CD14-positive monocyte (primary cell): Measurements from ENCODE around the gene SLC35F1. TPM values are rescaled to one million over a fixed set of nuclear protein-coding genes. Genes with fewer than 3 reads are reported as not detected.

Experiments used
- DNase-seq, 3 donors: peaks; one replicate each; pipeline ENCODE4 v3.0.0-alpha.2; 2011 to 2022
- H2AFZ ChIP-seq: 2 replicates; pipeline ENCODE4 v1.6.0; 2012; ENCODE audit warnings: mild to moderate bottlenecking, low read depth, low read length, inconsistent platforms; ENCODE audit not compliant: insufficient read depth, poor library complexity, severe bottlenecking
- H3K27ac ChIP-seq, 2 donors: 1 replicate in 1 of 2; 2 replicates in 1 of 2; pipeline ENCODE4 v1.5.1; 2012 to 2013; ENCODE audit warnings: low read length in 2 of 2, control low read depth in 1 of 2, inconsistent platforms in 1 of 2, low read depth in 1 of 2, mild to moderate bottlenecking in 1 of 2
- H3K27me3 ChIP-seq, 2 donors: one replicate each; pipeline versions ENCODE4 v1.6.0 to v1.6.1; 2011 to 2013; ENCODE audit warnings: low read length in 2 of 2; ENCODE audit not compliant: control insufficient read depth in 2 of 2, insufficient read depth in 2 of 2
- H3K36me3 ChIP-seq, 2 donors: replicated peaks in 1 of 2; 1 replicate in 1 of 2; 2 replicates in 1 of 2; pipeline versions ENCODE4 v1.5.1 to v1.6.1; 2012 to 2013; ENCODE audit warnings: low read length in 2 of 2, control low read depth in 1 of 2, inconsistent platforms in 1 of 2, mild to moderate bottlenecking in 1 of 2; ENCODE audit not compliant: insufficient read depth in 2 of 2, control insufficient read depth in 1 of 2
- H3K4me1 ChIP-seq, 2 donors: 1 replicate in 1 of 2; 2 replicates in 1 of 2; pipeline versions ENCODE4 v1.5.1 to v1.6.1; 2012 to 2013; ENCODE audit warnings: low read length in 2 of 2, control low read depth in 1 of 2, inconsistent platforms in 1 of 2, mild to moderate bottlenecking in 1 of 2, moderate library complexity in 1 of 2; ENCODE audit not compliant: insufficient read depth in 2 of 2, control insufficient read depth in 1 of 2
- H3K4me2 ChIP-seq: replicated peaks from 2 replicates; pipeline ENCODE3; 2012; ENCODE audit warnings: low read length, moderate library complexity, mild to moderate bottlenecking; ENCODE audit not compliant: poor library complexity, severe bottlenecking; ENCODE audit errors: extremely low read depth
- H3K4me3 ChIP-seq, 3 experiments: fragments of 200-600 bp in 1 of 3; sonication (generic) in 1 of 3; replicated peaks in 1 of 3; 1 replicate in 2 of 3; 2 replicates in 1 of 3; pipeline ENCODE4 v1.5.1; 2011 to 2013; ENCODE audit warnings: low read length in 3 of 3, mild to moderate bottlenecking in 3 of 3, control low read depth in 2 of 3, low read depth in 2 of 3, inconsistent platforms in 1 of 3, moderate library complexity in 1 of 3
- H3K79me2 ChIP-seq: 2 replicates; pipeline ENCODE4 v1.6.0; 2012; ENCODE audit warnings: mild to moderate bottlenecking, control low read depth, inconsistent platforms, low read length, moderate library complexity; ENCODE audit not compliant: insufficient read depth
- H3K9ac ChIP-seq: 2 replicates; pipeline ENCODE4 v1.6.0; 2017; ENCODE audit warnings: low read length, mild to moderate bottlenecking; ENCODE audit not compliant: insufficient read depth, poor library complexity, severe bottlenecking
- H3K9me3 ChIP-seq, 2 donors: replicated peaks in 1 of 2; 1 replicate in 1 of 2; 2 replicates in 1 of 2; pipeline versions ENCODE4 v1.5.1 to v1.6.1; 2012 to 2013; ENCODE audit warnings: low read length in 2 of 2, control low read depth in 1 of 2; ENCODE audit not compliant: control insufficient read depth in 1 of 2, insufficient read depth in 1 of 2
- H4K20me1 ChIP-seq: 2 replicates; pipeline ENCODE4 v1.6.0; 2012; ENCODE audit warnings: mild to moderate bottlenecking, low read length, control low read depth, moderate library complexity; ENCODE audit not compliant: insufficient read depth
- H3K27ac Mint-ChIP-seq, 7 donors: one replicate each; pipeline ENCODE4 v1.8.0; 2020; ENCODE audit warnings: mild to moderate bottlenecking in 7 of 7, mixed read lengths in 7 of 7, moderate library complexity in 6 of 7, inconsistent platforms in 2 of 7
- H3K27me3 Mint-ChIP-seq, 3 donors: one replicate each; pipeline ENCODE4 v1.8.0; 2021 to 2022; ENCODE audit warnings: low read depth in 3 of 3, mild to moderate bottlenecking in 3 of 3, mixed read lengths in 3 of 3, moderate library complexity in 3 of 3, inconsistent platforms in 1 of 3
- H3K36me3 Mint-ChIP-seq, 2 donors: one replicate each; pipeline ENCODE4 v1.8.0; 2020; ENCODE audit warnings: mixed read lengths in 2 of 2, inconsistent platforms in 1 of 2, mild to moderate bottlenecking in 1 of 2
- H3K4me1 Mint-ChIP-seq: one replicate; pipeline ENCODE4 v1.8.0; 2020; ENCODE audit warnings: mild to moderate bottlenecking, mixed read lengths
- H3K4me3 Mint-ChIP-seq, 2 donors: one replicate each; pipeline ENCODE4 v1.8.0; 2020; ENCODE audit warnings: mild to moderate bottlenecking in 2 of 2, mixed read lengths in 2 of 2, moderate library complexity in 1 of 2
- H3K9me3 Mint-ChIP-seq, 7 donors: one replicate each; pipeline ENCODE4 v1.8.0; 2020 to 2022; ENCODE audit warnings: mixed read lengths in 7 of 7, mild to moderate bottlenecking in 6 of 7, moderate library complexity in 6 of 7, inconsistent platforms in 2 of 7
- WGBS: methylation state at CpG from one replicate; pipeline ENCODE4 v1.1.5; 2013; ENCODE audit warnings: missing lambda C conversion rate; ENCODE audit not compliant: insufficient coverage; 5-methylcytosine and 5-hydroxymethylcytosine counted together
- intact Hi-C, 2 donors: fragments of 100-400 bp; cut with micrococcal nuclease; formaldehyde crosslinking; loops; one replicate each; pipeline versions ENCODE4 v1.15.0 to v1.15.1; 2023
- polyA plus RNA-seq, 3 donors: library from polyadenylated mRNA; depleted of rRNA in 1 of 3; unstranded in 2 of 3; stranded (reverse) in 1 of 3; fragments of 300-500 nt in 2 of 3; fragments of >200 nt in 1 of 3; fragmentation: Illumina TruSeq in 2 of 3; gene quantifications; 1 replicate in 2 of 3; 2 replicates in 1 of 3; pipeline ENCODE4 v1.2.3, GENCODE V29; 2012 to 2021
- TF ChIP-seq, protein P1 (sequence below): fragments of 200-600 bp; IDR thresholded peaks from one replicate; pipeline ENCODE4 v1.8.0; 2022; ENCODE audit warnings: antibody characterized with exemption, mild to moderate bottlenecking

Gene SLC35F1
- polyA plus RNA-seq, 3 donors, result not detected

DNA sequence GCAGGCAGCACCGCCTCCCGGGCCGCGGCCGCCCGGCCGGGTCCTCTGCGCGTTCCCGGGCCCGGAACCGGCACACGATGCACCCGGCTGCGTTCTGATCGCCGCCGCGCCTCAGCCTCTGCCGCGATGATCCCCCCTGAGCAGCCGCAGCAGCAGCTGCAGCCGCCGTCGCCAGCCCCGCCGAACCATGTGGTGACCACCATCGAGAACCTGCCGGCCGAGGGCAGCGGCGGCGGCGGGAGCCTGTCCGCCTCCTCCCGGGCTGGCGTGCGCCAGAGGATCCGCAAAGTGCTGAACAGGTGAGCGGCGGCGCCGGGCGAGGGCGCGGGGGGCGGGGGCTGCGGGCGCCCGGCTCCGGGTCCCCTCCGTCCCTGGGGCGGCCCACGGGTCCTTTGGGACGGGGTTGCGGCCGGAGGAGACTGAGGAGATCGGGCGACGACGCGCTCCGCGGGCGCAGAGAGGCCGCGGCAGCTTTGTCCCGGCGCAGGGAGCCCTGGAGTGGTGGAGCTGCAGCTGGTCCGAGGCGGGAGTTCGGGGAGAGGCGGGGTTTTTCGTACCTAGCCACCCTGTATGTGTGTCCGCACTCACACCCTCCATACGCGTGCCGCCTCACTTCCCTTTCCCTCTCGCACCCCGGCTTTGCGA is 659 bp downstream of the SLC35F1 start:
- WGBS, result under 1% methylated on average over 78 of the region's 81 CpGs
- Mint-ChIP-seq H3K9me3 (peaks cover 0 to 15% (median 8%) of the 10 kb centered on the region in 7 donors), H3K36me3 (no peaks in the 10 kb centered on the region), H3K4me1 (peaks cover 4% of the 10 kb centered on the region), H3K4me3 (peak overlapping the region in 1 of 2 donors; percentile 30), H3K27me3 (peaks cover 47 to 71% (median 55%) of the 10 kb centered on the region in 3 donors), H3K27ac (no peak overlapping the region)
- peaks cover 4 to 21% of the 10 kb centered on the region in 2 donors for H3K9me3 ChIP-seq
- H3K36me3 ChIP-seq, result no peaks in the 10 kb centered on the region
- no peak overlapping the region for H2AFZ ChIP-seq
- H3K4me3 ChIP-seq, result peak overlapping the region in 1 of 3 experiments; percentile 34
- H4K20me1 ChIP-seq, result no peaks in the 10 kb centered on the region
- intact Hi-C loops, result no loop called here
- H3K9ac ChIP-seq, result no peak overlapping the region
- H3K27ac ChIP-seq, result no peak overlapping the region
- TF ChIP-seq, protein P1, sequence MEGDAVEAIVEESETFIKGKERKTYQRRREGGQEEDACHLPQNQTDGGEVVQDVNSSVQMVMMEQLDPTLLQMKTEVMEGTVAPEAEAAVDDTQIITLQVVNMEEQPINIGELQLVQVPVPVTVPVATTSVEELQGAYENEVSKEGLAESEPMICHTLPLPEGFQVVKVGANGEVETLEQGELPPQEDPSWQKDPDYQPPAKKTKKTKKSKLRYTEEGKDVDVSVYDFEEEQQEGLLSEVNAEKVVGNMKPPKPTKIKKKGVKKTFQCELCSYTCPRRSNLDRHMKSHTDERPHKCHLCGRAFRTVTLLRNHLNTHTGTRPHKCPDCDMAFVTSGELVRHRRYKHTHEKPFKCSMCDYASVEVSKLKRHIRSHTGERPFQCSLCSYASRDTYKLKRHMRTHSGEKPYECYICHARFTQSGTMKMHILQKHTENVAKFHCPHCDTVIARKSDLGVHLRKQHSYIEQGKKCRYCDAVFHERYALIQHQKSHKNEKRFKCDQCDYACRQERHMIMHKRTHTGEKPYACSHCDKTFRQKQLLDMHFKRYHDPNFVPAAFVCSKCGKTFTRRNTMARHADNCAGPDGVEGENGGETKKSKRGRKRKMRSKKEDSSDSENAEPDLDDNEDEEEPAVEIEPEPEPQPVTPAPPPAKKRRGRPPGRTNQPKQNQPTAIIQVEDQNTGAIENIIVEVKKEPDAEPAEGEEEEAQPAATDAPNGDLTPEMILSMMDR, result no peak
- H3K79me2 ChIP-seq, result no peaks in the 10 kb centered on the region
- H3K27me3 ChIP-seq, result peaks cover 54 to 61% of the 10 kb centered on the region in 2 donors
- peak overlapping the region; percentile 54 for H3K4me2 ChIP-seq
- peaks cover 0 to 10% of the 10 kb centered on the region in 2 donors for H3K4me1 ChIP-seq
- DNase-seq, result no peak

DNA sequence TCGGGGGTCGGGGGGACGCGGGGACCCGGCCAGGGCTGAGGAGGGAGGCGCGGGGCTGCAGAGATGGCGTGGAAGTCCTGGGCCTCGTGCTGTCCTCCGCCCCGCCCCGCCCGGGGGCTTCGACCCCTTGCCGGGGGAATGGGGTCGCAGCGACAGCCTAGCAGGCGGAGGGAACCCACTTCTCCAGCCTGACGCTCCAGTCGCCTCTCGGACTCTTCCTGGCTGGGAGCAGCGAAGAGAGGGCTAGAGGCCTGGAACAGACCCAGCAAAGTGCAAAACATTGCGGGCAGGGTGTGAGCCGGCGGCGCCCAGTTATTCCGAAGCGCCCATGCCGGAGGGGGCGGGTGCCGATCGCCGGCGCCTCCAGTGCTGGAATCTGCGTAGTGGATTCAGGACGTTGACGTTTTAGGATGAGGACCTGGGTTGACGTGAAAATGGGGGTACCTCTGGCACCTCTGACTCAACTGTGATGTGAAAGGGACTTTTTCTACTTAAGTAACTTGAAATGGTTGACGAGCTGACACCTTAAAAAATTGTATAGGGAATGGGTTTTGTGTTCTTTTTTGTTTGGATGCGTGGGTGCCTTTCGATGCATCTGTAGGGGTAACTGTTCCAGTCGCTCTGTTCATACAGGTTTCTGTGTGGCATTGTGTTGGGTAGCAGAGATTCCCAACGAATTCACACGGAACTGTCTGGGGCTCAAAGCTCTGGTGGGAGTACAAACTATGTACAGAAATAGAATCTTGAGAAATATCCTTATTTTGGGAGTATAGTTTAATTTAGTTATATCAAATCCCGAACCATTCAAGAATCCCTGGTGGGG is 1.4 kb downstream of the SLC35F1 start:
- H3K9me3 Mint-ChIP-seq, result peaks cover 0 to 15% (median 8%) of the 10 kb centered on the region in 7 donors
- Histone ChIP-seq H3K79me2 (no peaks in the 10 kb centered on the region), H3K4me3 (peak overlapping the region in 1 of 3 experiments; percentile 34), H3K9ac (no peak overlapping the region), H3K4me2 (peak overlapping the region; percentile 54), H3K9me3 (peaks cover 4 to 21% of the 10 kb centered on the region in 2 donors), H3K27ac (no peak overlapping the region), H2AFZ (no peak overlapping the region), H3K4me1 (peaks cover 0 to 10% of the 10 kb centered on the region in 2 donors), H3K27me3 (peaks cover 54 to 61% of the 10 kb centered on the region in 2 donors), H4K20me1 (no peaks in the 10 kb centered on the region), H3K36me3 (no peaks in the 10 kb centered on the region)
- H3K4me3 Mint-ChIP-seq, result peak overlapping the region in 1 of 2 donors; percentile 76
- no peak for DNase-seq
- peaks cover 47 to 71% (median 55%) of the 10 kb centered on the region in 3 donors for H3K27me3 Mint-ChIP-seq
- intact Hi-C loops, result no loop called here
- H3K4me1 Mint-ChIP-seq, result peaks cover 4% of the 10 kb centered on the region
- WGBS, result 8% methylated on average over 42 of the region's 45 CpGs
- TF ChIP-seq, protein P1, result no peak
- H3K36me3 Mint-ChIP-seq, result no peaks in the 10 kb centered on the region
- H3K27ac Mint-ChIP-seq, result no peak overlapping the region
